Measurements from ENCODE around the gene TMEM247. TPM values are rescaled to one million over a fixed set of nuclear protein-coding genes. Genes with fewer than 3 reads are reported as not detected.

The TMEM247 gene
- not detected in 2 replicates for total RNA-seq

DNA sequence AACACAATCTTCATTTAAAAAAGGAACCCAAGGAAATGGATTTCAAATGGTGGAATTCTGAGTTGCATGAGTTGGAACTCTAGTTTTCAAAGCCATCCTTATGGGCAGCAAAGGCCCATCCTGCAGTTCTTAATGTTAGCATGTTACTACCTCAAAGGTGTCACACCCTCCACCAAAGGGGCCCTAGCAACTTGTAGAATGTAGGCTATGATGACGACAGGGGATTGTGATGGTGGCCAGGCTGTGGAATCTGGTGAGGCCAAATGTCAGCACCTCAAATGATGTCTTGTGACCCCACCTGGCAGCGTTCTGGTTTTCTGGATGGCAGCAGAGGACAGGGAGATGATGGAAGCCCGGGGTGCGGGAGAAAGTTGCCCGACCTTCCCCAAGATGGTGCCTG, at the start of gene TMEM247:
Gene TMEM247 (plus strand): TSS at position 301 of the 400 bp plus-strand sequence.
- TF ChIP-seq, protein P1, sequence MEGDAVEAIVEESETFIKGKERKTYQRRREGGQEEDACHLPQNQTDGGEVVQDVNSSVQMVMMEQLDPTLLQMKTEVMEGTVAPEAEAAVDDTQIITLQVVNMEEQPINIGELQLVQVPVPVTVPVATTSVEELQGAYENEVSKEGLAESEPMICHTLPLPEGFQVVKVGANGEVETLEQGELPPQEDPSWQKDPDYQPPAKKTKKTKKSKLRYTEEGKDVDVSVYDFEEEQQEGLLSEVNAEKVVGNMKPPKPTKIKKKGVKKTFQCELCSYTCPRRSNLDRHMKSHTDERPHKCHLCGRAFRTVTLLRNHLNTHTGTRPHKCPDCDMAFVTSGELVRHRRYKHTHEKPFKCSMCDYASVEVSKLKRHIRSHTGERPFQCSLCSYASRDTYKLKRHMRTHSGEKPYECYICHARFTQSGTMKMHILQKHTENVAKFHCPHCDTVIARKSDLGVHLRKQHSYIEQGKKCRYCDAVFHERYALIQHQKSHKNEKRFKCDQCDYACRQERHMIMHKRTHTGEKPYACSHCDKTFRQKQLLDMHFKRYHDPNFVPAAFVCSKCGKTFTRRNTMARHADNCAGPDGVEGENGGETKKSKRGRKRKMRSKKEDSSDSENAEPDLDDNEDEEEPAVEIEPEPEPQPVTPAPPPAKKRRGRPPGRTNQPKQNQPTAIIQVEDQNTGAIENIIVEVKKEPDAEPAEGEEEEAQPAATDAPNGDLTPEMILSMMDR (IDR thresholded peaks at IDR 0.05; ENCODE audit: insufficient read depth, low read length, poor library complexity, severe bottlenecking), result no peak
- no peaks in the 10 kb centered on the region for H3K36me3 ChIP-seq (ENCODE audit: control insufficient read depth, insufficient read depth, low read length)

GRCh38 chr2:46430413-46430812, 49.0 kb upstream of the TMEM247 start:
- Histone ChIP-seq H3K4me3 (ENCODE audit: low read depth, low read length) (no peak overlapping the region), H3K27me3 (ENCODE audit: control insufficient read depth, insufficient read depth, low read length) (no peaks in the 10 kb centered on the region), H3K36me3 (ENCODE audit: control insufficient read depth, insufficient read depth, low read length) (no peaks in the 10 kb centered on the region)
- no peak for DNase-seq (ENCODE audit: low read depth)
- TF ChIP-seq, protein P1 (IDR thresholded peaks at IDR 0.05; ENCODE audit: insufficient read depth, low read length, poor library complexity, severe bottlenecking), result no peak

More for the DNA sequence above, at the start of gene TMEM247:
- no peak within 1 kb of the TSS for H3K4me3 ChIP-seq (ENCODE audit: low read depth, low read length)
- no peaks in the 10 kb centered on the region for H3K27me3 ChIP-seq (ENCODE audit: control insufficient read depth, insufficient read depth, low read length)
- no peak for DNase-seq (ENCODE audit: low read depth)

DNA sequence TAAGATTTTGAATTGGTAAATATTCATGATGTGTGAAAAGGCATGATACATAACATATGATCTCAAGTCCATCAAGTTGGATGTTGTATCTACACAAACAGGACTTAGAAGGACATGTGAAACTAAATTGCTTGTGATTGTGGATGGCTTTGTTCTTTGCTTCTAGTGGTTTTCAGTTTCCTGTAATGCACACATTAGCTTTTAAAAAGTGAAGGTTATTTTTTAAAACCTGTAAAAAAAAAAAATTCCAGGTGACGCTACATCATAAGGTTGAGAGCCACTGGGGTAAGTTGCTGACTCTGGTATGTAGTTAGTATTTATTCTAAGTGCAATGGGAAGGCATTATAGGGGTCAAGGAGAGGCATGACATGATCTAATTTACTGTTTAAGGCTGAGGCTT, 48.4 kb upstream of the TMEM247 start:
- Histone ChIP-seq H3K4me3 (ENCODE audit: low read depth, low read length) (no peak overlapping the region), H3K36me3 (ENCODE audit: control insufficient read depth, insufficient read depth, low read length) (no peaks in the 10 kb centered on the region), H3K27me3 (ENCODE audit: control insufficient read depth, insufficient read depth, low read length) (no peaks in the 10 kb centered on the region)
- no peak for DNase-seq (ENCODE audit: low read depth)
- TF ChIP-seq, protein P1 (IDR thresholded peaks at IDR 0.05; ENCODE audit: insufficient read depth, low read length, poor library complexity, severe bottlenecking), result no peak

- no peak for DNase-seq (ENCODE audit: low read depth)
- Histone ChIP-seq H3K36me3 (ENCODE audit: control insufficient read depth, insufficient read depth, low read length) (no peaks in the 10 kb centered on the region), H3K27me3 (ENCODE audit: control insufficient read depth, insufficient read depth, low read length) (no peaks in the 10 kb centered on the region), H3K4me3 (ENCODE audit: low read depth, low read length) (no peak overlapping the region)
- TF ChIP-seq, protein P1 (IDR thresholded peaks at IDR 0.05; ENCODE audit: insufficient read depth, low read length, poor library complexity, severe bottlenecking), result no peak
Measured at GRCh38 chr2:46431481-46432235, 47.7 kb upstream of the TMEM247 start.

GRCh38 chr2:46434851-46435273, 44.5 kb upstream of the TMEM247 start:
- DNase-seq (ENCODE audit: low read depth), result no peak

More at GRCh38 chr2:46434851-46435273, 44.5 kb upstream of the TMEM247 start:
- TF ChIP-seq, protein P1 (IDR thresholded peaks at IDR 0.05; ENCODE audit: insufficient read depth, low read length, poor library complexity, severe bottlenecking), result no peak
- no peaks in the 10 kb centered on the region for H3K27me3 ChIP-seq (ENCODE audit: control insufficient read depth, insufficient read depth, low read length)
- H3K4me3 ChIP-seq (ENCODE audit: low read depth, low read length), result no peak overlapping the region
- H3K36me3 ChIP-seq (ENCODE audit: control insufficient read depth, insufficient read depth, low read length), result no peaks in the 10 kb centered on the region

Measured in kidney epithelial cell (primary cell).